H9 (cell line): ENCODE results near the gene CFAP97D2. TPM values are rescaled to one million over a fixed set of nuclear protein-coding genes. Genes with fewer than 3 reads are reported as not detected.

ENCODE experiments used
- DNase-seq: peaks from one replicate; pipeline ENCODE4 v3.0.0-alpha.2; 2017
- H2AFZ ChIP-seq: one replicate; pipeline ENCODE4 v1.6.1; 2013; ENCODE audit warnings: mild to moderate bottlenecking, low read length, control low read depth, moderate library complexity
- H2AK5ac ChIP-seq: 2 replicates; pipeline ENCODE4 v1.6.1; 2013; ENCODE audit warnings: low read length, control low read depth, mixed read lengths; ENCODE audit not compliant: insufficient read length
- H2BK120ac ChIP-seq: one replicate; pipeline ENCODE4 v1.6.1; 2013; ENCODE audit warnings: low read depth, mild to moderate bottlenecking, low read length, control low read depth, inconsistent platforms; ENCODE audit not compliant: poor library complexity, severe bottlenecking
- H2BK12ac ChIP-seq: 2 replicates; pipeline ENCODE4 v1.6.1; 2013; ENCODE audit warnings: low read length, control low read depth, mixed read lengths, low read depth; ENCODE audit not compliant: insufficient read length
- H2BK15ac ChIP-seq: 2 replicates; pipeline ENCODE4 v1.6.1; 2013; ENCODE audit warnings: low read depth, low read length, control low read depth
- H2BK20ac ChIP-seq: one replicate; pipeline ENCODE4 v1.6.1; 2013; ENCODE audit warnings: low read depth, mild to moderate bottlenecking, low read length, control low read depth, inconsistent platforms; ENCODE audit not compliant: poor library complexity, severe bottlenecking
- H2BK5ac ChIP-seq: 2 replicates; pipeline ENCODE4 v1.6.1; 2013; ENCODE audit warnings: low read length, control low read depth, mixed read lengths; ENCODE audit not compliant: insufficient read length
- H3K14ac ChIP-seq: 2 replicates; pipeline ENCODE4 v1.6.1; 2013; ENCODE audit warnings: low read length, control low read depth; ENCODE audit not compliant: insufficient read depth
- H3K18ac ChIP-seq: 2 replicates; pipeline ENCODE4 v1.6.1; 2013; ENCODE audit warnings: low read depth, mild to moderate bottlenecking, mixed read lengths, low read length, control low read depth; ENCODE audit not compliant: insufficient read length
- H3K23ac ChIP-seq: 2 replicates; pipeline ENCODE4 v1.6.1; 2013; ENCODE audit warnings: low read length, control low read depth, mixed read lengths, low read depth; ENCODE audit not compliant: insufficient read length
- H3K23me2 ChIP-seq: 2 replicates; pipeline ENCODE4 v1.6.1; 2013; ENCODE audit warnings: low read depth, mild to moderate bottlenecking, mixed read lengths, low read length, control low read depth; ENCODE audit not compliant: insufficient read length, poor library complexity, severe bottlenecking
- H3K27ac ChIP-seq: 2 replicates; pipeline ENCODE4 v1.5.1; 2013; ENCODE audit warnings: low read length, control low read depth, mixed read lengths, low read depth; ENCODE audit not compliant: insufficient read length
- H3K27me3 ChIP-seq: 2 replicates; pipeline ENCODE4 v1.6.1; 2013; ENCODE audit warnings: low read length, control low read depth, inconsistent platforms; ENCODE audit not compliant: insufficient read depth
- H3K4ac ChIP-seq: 2 replicates; pipeline ENCODE4 v1.6.1; 2013; ENCODE audit warnings: low read depth, mild to moderate bottlenecking, control low read depth, inconsistent platforms, low read length, moderate library complexity
- H3K4me1 ChIP-seq: 2 replicates; pipeline ENCODE4 v1.6.1; 2013; ENCODE audit warnings: low read length, control low read depth, inconsistent platforms; ENCODE audit not compliant: insufficient read depth
- H3K4me2 ChIP-seq: 2 replicates; pipeline ENCODE4 v1.6.1; 2013; ENCODE audit warnings: low read length, control low read depth, mixed read lengths; ENCODE audit not compliant: insufficient read length, insufficient read depth
- H3K56ac ChIP-seq: 2 replicates; pipeline ENCODE4 v1.6.1; 2013; ENCODE audit warnings: low read depth, mild to moderate bottlenecking, mixed read lengths, low read length, control low read depth; ENCODE audit not compliant: insufficient read length
- H3K79me1 ChIP-seq: 2 replicates; pipeline ENCODE4 v1.6.1; 2013; ENCODE audit warnings: low read depth, mild to moderate bottlenecking, moderate library complexity, low read length, control low read depth, inconsistent platforms; ENCODE audit not compliant: insufficient read depth, poor library complexity, severe bottlenecking
- H3K79me2 ChIP-seq: 2 replicates; pipeline ENCODE4 v1.6.1; 2013; ENCODE audit warnings: low read length, control low read depth, inconsistent platforms; ENCODE audit not compliant: insufficient read depth
- H3K9ac ChIP-seq: 2 replicates; pipeline ENCODE4 v1.6.1; 2013; ENCODE audit warnings: low read length, control low read depth, mixed read lengths; ENCODE audit not compliant: insufficient read length; ENCODE audit errors: extremely low read depth
- H3K9me3 ChIP-seq: one replicate; pipeline ENCODE4 v1.6.1; 2013; ENCODE audit warnings: low read depth, low read length, inconsistent platforms; ENCODE audit not compliant: control insufficient read depth
- H3T11ph ChIP-seq: one replicate; pipeline ENCODE4 v1.6.1; 2013; ENCODE audit warnings: mild to moderate bottlenecking, low read length, control low read depth, inconsistent platforms
- H4K20me1 ChIP-seq: one replicate; pipeline ENCODE4 v1.6.1; 2013; ENCODE audit not compliant: control insufficient read depth, insufficient read length, insufficient read depth
- H4K5ac ChIP-seq: 2 replicates; pipeline ENCODE4 v1.6.1; 2013; ENCODE audit warnings: low read depth, mild to moderate bottlenecking, mixed read lengths, low read length, control low read depth; ENCODE audit not compliant: insufficient read length
- H4K8ac ChIP-seq: replicated peaks from 2 replicates; pipeline ENCODE4 v1.6.1; 2013; ENCODE audit warnings: low read length, control low read depth, mixed read lengths, low read depth; ENCODE audit not compliant: insufficient read length
- H4K91ac ChIP-seq: 2 replicates; pipeline ENCODE4 v1.6.1; 2013; ENCODE audit warnings: low read depth, mild to moderate bottlenecking, moderate library complexity, mixed read lengths, low read length, control low read depth; ENCODE audit not compliant: insufficient read length
- H3K27ac Mint-ChIP-seq, 3 experiments: 2 replicates in 2 of 3; 3 replicates in 1 of 3; pipeline ENCODE4 v1.8.0; 2020 to 2021; ENCODE audit warnings: mixed read lengths in 3 of 3, mild to moderate bottlenecking in 1 of 3, moderate library complexity in 1 of 3
- H3K27me3 Mint-ChIP-seq: 2 replicates; pipeline ENCODE4 v1.8.0; 2021; ENCODE audit warnings: low read depth, mild to moderate bottlenecking, moderate library complexity, mixed read lengths
- H3K36me3 Mint-ChIP-seq, 3 experiments: 2 replicates in 2 of 3; 3 replicates in 1 of 3; pipeline ENCODE4 v1.8.0; 2020 to 2021; ENCODE audit warnings: low read depth in 3 of 3, mixed read lengths in 3 of 3; ENCODE audit not compliant: insufficient read depth in 1 of 3
- H3K4me1 Mint-ChIP-seq, 2 experiments: 2 replicates each; pipeline ENCODE4 v1.8.0; 2020; ENCODE audit warnings: mixed read lengths in 2 of 2
- H3K4me3 Mint-ChIP-seq, 2 experiments: 2 replicates in 1 of 2; 3 replicates in 1 of 2; pipeline ENCODE4 v1.8.0; 2020 to 2021; ENCODE audit warnings: mild to moderate bottlenecking in 2 of 2, mixed read lengths in 2 of 2, moderate library complexity in 1 of 2
- H3K9me3 Mint-ChIP-seq, 2 experiments: 2 replicates in 1 of 2; 3 replicates in 1 of 2; pipeline ENCODE4 v1.8.0; 2020; ENCODE audit warnings: mild to moderate bottlenecking in 2 of 2, mixed read lengths in 2 of 2, moderate library complexity in 1 of 2
- WGBS: extraction: QIAGEN DNeasy Blood & Tissue Kit; methylation state at CpG from one replicate; pipeline ENCODE4 v1.1.7; 2013; ENCODE audit warnings: missing lambda C conversion rate, low lambda C conversion rate, mixed read lengths; ENCODE audit not compliant: insufficient read length; ENCODE audit errors: extremely low coverage; 5-methylcytosine and 5-hydroxymethylcytosine counted together
- total RNA-seq: library from RNA; stranded (reverse); gene quantifications from 2 replicates; pipeline ENCODE4 v1.2.1, GENCODE V29; 2021
- TF ChIP-seq, protein P1 (sequence below): fragments of 200-600 bp; sonication (generic); conservative IDR thresholded peaks from 3 replicates; pipeline ENCODE4 v1.8.0; 2021; ENCODE audit warnings: antibody characterized with exemption, mild to moderate bottlenecking

The CFAP97D2 gene
- total RNA-seq, 1 experiment from 2014 or later: not detected

DNA sequence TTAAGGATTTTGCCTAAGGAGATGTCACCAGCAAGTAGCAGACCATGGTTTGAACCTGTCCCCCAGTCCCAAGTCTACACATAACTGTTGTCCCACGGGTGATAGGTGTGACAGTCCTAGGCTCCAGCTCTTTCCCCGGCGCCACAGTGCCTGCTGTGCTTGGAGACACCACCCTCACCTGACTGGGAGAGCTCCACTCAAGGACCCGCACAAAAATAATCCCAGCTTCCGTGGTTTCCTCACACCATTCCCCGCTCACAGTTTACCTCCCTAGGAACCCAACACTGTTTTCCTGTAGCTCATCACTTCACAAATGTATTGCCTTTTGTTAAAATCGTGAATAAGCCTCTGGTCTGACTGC, 26.8 kb upstream of the CFAP97D2 start:
- no peaks in the 10 kb centered on the region for H3K79me1 ChIP-seq
- H3K18ac ChIP-seq: no peak overlapping the region
- H3K14ac ChIP-seq: no peak overlapping the region
- Mint-ChIP-seq H3K27ac (no peak overlapping the region), H3K36me3 (peaks cover 0 to 4% (median 0%) of the 10 kb centered on the region in 3 experiments; a peak in 1 of 7 replicates), H3K4me1 (peaks cover 12% of the 10 kb centered on the region in 2 experiments), H3K4me3 (no peak overlapping the region), H3K27me3 (peaks cover 9% of the 10 kb centered on the region), H3K9me3 (no peaks in the 10 kb centered on the region)
- no peak overlapping the region for H2BK12ac ChIP-seq
- DNase-seq: no peak
- no peak overlapping the region for H3K27ac ChIP-seq
- no peaks in the 10 kb centered on the region for H3K9me3 ChIP-seq
- H2BK15ac ChIP-seq: no peak overlapping the region
- no peak overlapping the region for H3K9ac ChIP-seq
- TF ChIP-seq, protein P1, sequence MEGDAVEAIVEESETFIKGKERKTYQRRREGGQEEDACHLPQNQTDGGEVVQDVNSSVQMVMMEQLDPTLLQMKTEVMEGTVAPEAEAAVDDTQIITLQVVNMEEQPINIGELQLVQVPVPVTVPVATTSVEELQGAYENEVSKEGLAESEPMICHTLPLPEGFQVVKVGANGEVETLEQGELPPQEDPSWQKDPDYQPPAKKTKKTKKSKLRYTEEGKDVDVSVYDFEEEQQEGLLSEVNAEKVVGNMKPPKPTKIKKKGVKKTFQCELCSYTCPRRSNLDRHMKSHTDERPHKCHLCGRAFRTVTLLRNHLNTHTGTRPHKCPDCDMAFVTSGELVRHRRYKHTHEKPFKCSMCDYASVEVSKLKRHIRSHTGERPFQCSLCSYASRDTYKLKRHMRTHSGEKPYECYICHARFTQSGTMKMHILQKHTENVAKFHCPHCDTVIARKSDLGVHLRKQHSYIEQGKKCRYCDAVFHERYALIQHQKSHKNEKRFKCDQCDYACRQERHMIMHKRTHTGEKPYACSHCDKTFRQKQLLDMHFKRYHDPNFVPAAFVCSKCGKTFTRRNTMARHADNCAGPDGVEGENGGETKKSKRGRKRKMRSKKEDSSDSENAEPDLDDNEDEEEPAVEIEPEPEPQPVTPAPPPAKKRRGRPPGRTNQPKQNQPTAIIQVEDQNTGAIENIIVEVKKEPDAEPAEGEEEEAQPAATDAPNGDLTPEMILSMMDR: no peak
- no peak overlapping the region for H4K91ac ChIP-seq
- no peaks in the 10 kb centered on the region; the same call in 1 of the 2 replicates for H3K4me1 ChIP-seq
- no CpG with 5 or more reads among the region's 7 CpGs for WGBS
- H4K5ac ChIP-seq: no peak overlapping the region
- no peak overlapping the region for H2AK5ac ChIP-seq
- H3K23ac ChIP-seq: no peak overlapping the region
- H2AFZ ChIP-seq: no peak overlapping the region
- no peaks in the 10 kb centered on the region for H3K27me3 ChIP-seq
- no peak overlapping the region for H2BK5ac ChIP-seq
- no peak overlapping the region for H3T11ph ChIP-seq
- H4K20me1 ChIP-seq: no peaks in the 10 kb centered on the region
- no peak overlapping the region for H2BK120ac ChIP-seq
- H3K79me2 ChIP-seq: no peaks in the 10 kb centered on the region
- no peak overlapping the region for H3K56ac ChIP-seq
- no peak overlapping the region for H3K4ac ChIP-seq
- no peak overlapping the region for H4K8ac ChIP-seq
- H2BK20ac ChIP-seq: no peak overlapping the region
- H3K23me2 ChIP-seq: no peaks in the 10 kb centered on the region
- no peak overlapping the region for H3K4me2 ChIP-seq
